B cell (primary cell): Measurements from ENCODE around the gene NPR2. TPM values are rescaled to one million over a fixed set of nuclear protein-coding genes. Genes with fewer than 3 reads are reported as not detected.

Experiments used
- ATAC-seq: fragments of 200-7000 bp; cut with Tn5 transposase; one replicate; pipeline ENCODE4 v1.10.0; 2021; ENCODE audit warnings: low read depth, mild to moderate bottlenecking, moderate number of reproducible peaks, moderate library complexity
- CTCF ChIA-PET: fragments of 350-600 bp; sonication (Branson Sonifier 250); formaldehyde crosslinking; loops from one replicate; lab custom pipeline; 2021; ENCODE audit warnings: antibody characterized with exemption, inconsistent platforms; lab: Charles Lee
- POLR2A ChIA-PET: fragments of 350-600 bp; sonication (Branson Sonifier 250); formaldehyde crosslinking; loops from one replicate; lab custom pipeline; 2021; ENCODE audit warnings: antibody characterized with exemption; lab: Charles Lee
- DNase-seq: peaks from one replicate; pipeline ENCODE4 v3.0.0; 2013
- H2AFZ ChIP-seq: 2 replicates; pipeline ENCODE4 v1.6.1; 2012; ENCODE audit warnings: mild to moderate bottlenecking, low read depth, low read length; ENCODE audit not compliant: insufficient read depth, poor library complexity, severe bottlenecking
- H3K27ac ChIP-seq, 2 donors: 1 replicate in 1 of 2; 2 replicates in 1 of 2; pipeline ENCODE4 v1.5.1; 2012 to 2013; ENCODE audit warnings: low read length in 2 of 2, mild to moderate bottlenecking in 2 of 2, moderate library complexity in 1 of 2
- H3K27me3 ChIP-seq, 4 experiments: fragments of 200-600 bp in 1 of 4; sonication (generic) in 1 of 4; replicated peaks in 1 of 4; 1 replicate in 2 of 4; 2 replicates in 2 of 4; pipeline versions ENCODE4 v1.6.1 to v1.7.0; 2013 to 2016; ENCODE audit warnings: low read length in 3 of 4, mild to moderate bottlenecking in 2 of 4, mixed read lengths in 1 of 4, moderate library complexity in 1 of 4; ENCODE audit not compliant: insufficient read depth in 4 of 4, control insufficient read depth in 3 of 4; ENCODE audit errors: control extremely low read depth in 1 of 4
- H3K36me3 ChIP-seq, 2 experiments: replicated peaks in 1 of 2; 1 replicate in 1 of 2; 2 replicates in 1 of 2; pipeline versions ENCODE4 v1.6.1 to v1.7.1; 2013; ENCODE audit warnings: low read length in 1 of 2; ENCODE audit not compliant: insufficient read depth in 2 of 2, control insufficient read depth in 1 of 2; ENCODE audit errors: control extremely low read depth in 1 of 2, extremely low read depth in 1 of 2
- H3K4me1 ChIP-seq, 2 donors: fragments of 200-600 bp in 1 of 2; sonication (generic) in 1 of 2; 1 replicate in 1 of 2; 2 replicates in 1 of 2; pipeline versions ENCODE4 v1.5.1 to v1.6.1; 2013 to 2017; ENCODE audit warnings: low read length in 2 of 2; ENCODE audit not compliant: control insufficient read depth in 2 of 2, insufficient read depth in 2 of 2
- H3K4me2 ChIP-seq: replicated peaks from 2 replicates; pipeline ENCODE3; 2012; ENCODE audit warnings: mild to moderate bottlenecking, low read depth, low read length; ENCODE audit not compliant: poor library complexity, severe bottlenecking
- H3K4me3 ChIP-seq, 5 experiments: fragments of 200-600 bp in 1 of 5; sonication (generic) in 1 of 5; 1 replicate in 3 of 5; 2 replicates in 2 of 5; pipeline versions ENCODE4 v1.5.1 to v1.7.0; 2011 to 2016; ENCODE audit warnings: low read length in 4 of 5, mild to moderate bottlenecking in 4 of 5, low read depth in 2 of 5, control low read depth in 1 of 5, moderate library complexity in 1 of 5; ENCODE audit not compliant: insufficient read depth in 1 of 5; ENCODE audit errors: control extremely low read depth in 1 of 5, extremely low read depth in 1 of 5
- H3K79me2 ChIP-seq: fragments of 200-600 bp; sonication (generic); one replicate; pipeline ENCODE4 v1.6.0; 2016; ENCODE audit warnings: low read length; ENCODE audit not compliant: control insufficient read depth, insufficient read depth
- H3K9ac ChIP-seq: fragments of 200-600 bp; sonication (generic); 2 replicates; pipeline ENCODE4 v1.6.1; 2017; ENCODE audit warnings: mild to moderate bottlenecking, low read length, moderate library complexity
- H3K9me3 ChIP-seq, 3 donors: one replicate each; pipeline versions ENCODE4 v1.6.1 to v1.7.1; 2013; ENCODE audit warnings: low read length in 2 of 3; ENCODE audit not compliant: control insufficient read depth in 2 of 3, insufficient read depth in 1 of 3; ENCODE audit errors: control extremely low read depth in 1 of 3
- H4K20me1 ChIP-seq: 2 replicates; pipeline ENCODE4 v1.6.0; 2012; ENCODE audit warnings: mild to moderate bottlenecking, low read length; ENCODE audit not compliant: insufficient read depth, control insufficient read depth, poor library complexity, severe bottlenecking
- H3K27ac Mint-ChIP-seq: one replicate; pipeline ENCODE4 v1.8.0; 2021; ENCODE audit warnings: mixed read lengths
- H3K27me3 Mint-ChIP-seq: one replicate; pipeline ENCODE4 v1.8.0; 2021; ENCODE audit warnings: mixed read lengths
- H3K4me1 Mint-ChIP-seq: one replicate; pipeline ENCODE4 v1.8.0; 2021; ENCODE audit warnings: mixed read lengths
- H3K4me3 Mint-ChIP-seq: one replicate; pipeline ENCODE4 v1.8.0; 2021; ENCODE audit warnings: mixed read lengths
- H3K9me3 Mint-ChIP-seq: one replicate; pipeline ENCODE4 v1.8.0; 2022; ENCODE audit warnings: mixed read lengths; ENCODE audit not compliant: insufficient read depth
- CTCF ChIP-seq: fragments of 200-600 bp; IDR thresholded peaks from one replicate; pipeline ENCODE4 v1.8.0; 2022; ENCODE audit warnings: antibody characterized with exemption, mild to moderate bottlenecking
- EZH2 ChIP-seq: IDR thresholded peaks from 2 replicates; pipeline ENCODE4 v1.6.1; 2012; ENCODE audit warnings: borderline replicate concordance, low read depth, mild to moderate bottlenecking, moderate library complexity, low read length; ENCODE audit not compliant: insufficient read depth, poor library complexity, severe bottlenecking
- WGBS: methylation state at CpG from one replicate; pipeline ENCODE4 v1.1.5; 2013; ENCODE audit warnings: missing lambda C conversion rate; ENCODE audit not compliant: insufficient coverage; 5-methylcytosine and 5-hydroxymethylcytosine counted together
- intact Hi-C: fragments of 100-400 bp; cut with micrococcal nuclease; formaldehyde crosslinking; loops from one replicate; pipeline ENCODE4 v1.10.0; 2022
- polyA plus RNA-seq: library from polyadenylated mRNA; depleted of rRNA; stranded (reverse); fragments of >200 nt; gene quantifications from 2 replicates; pipeline ENCODE4 v1.2.3, GENCODE V29; 2012
- total RNA-seq, 2 donors: library from RNA; stranded (reverse); fragments of 120-200 nt in 1 of 2; gene quantifications; 1 replicate in 1 of 2; 2 replicates in 1 of 2; pipeline versions ENCODE4 v1.2.3 to v1.2.4, GENCODE V29; 2013 to 2022

Gene NPR2
- total and polyA plus RNA-seq, 2 donors (not counting 1 experiment from before 2014, with no cell fraction given): 7.6 to 8.0 TPM

GRCh38 chr9:35845824-35846771, 54.7 kb downstream of the NPR2 start:
- no peaks in the 10 kb centered on the region for H3K36me3 ChIP-seq
- H3K9me3 ChIP-seq: no peaks in the 10 kb centered on the region
- DNase-seq (no peak), ATAC-seq (no peak)
- peak overlapping the region; percentile 75 for H3K27ac Mint-ChIP-seq
- H4K20me1 ChIP-seq: no peaks in the 10 kb centered on the region
- TF ChIP-seq EZH2 (no peak), CTCF (no peak)
- no peaks in the 10 kb centered on the region for H3K79me2 ChIP-seq
- CTCF ChIA-PET: interaction anchor here (0.9 to 3.3 kb wide), 10 partner anchors 10 to 149 kb away, joined by 3 to 17 read pairs (median 5); partner anchors contain the start of genes FAM221B, HINT2 and TMEM8B
- H3K4me1 Mint-ChIP-seq: peaks cover 67% of the 10 kb centered on the region
- no peaks in the 10 kb centered on the region for H3K27me3 ChIP-seq
- peak overlapping the region; percentile 68 for H3K4me2 ChIP-seq
- H3K9ac ChIP-seq: peak overlapping the region; percentile 5
- H3K27me3 Mint-ChIP-seq: no peaks in the 10 kb centered on the region
- no peak overlapping the region for H3K27ac ChIP-seq
- H3K4me3 ChIP-seq: peak overlapping the region in 1 of 5 experiments; percentile 21
- H3K4me1 ChIP-seq: peaks cover 63 to 72% of the 10 kb centered on the region in 2 donors
- 62% methylated on average over 47 of the region's 53 CpGs for WGBS
- intact Hi-C loops: loop anchor here (2.0 to 5.0 kb wide), 2 partner anchors 17 to 36 kb away; partner anchors contain the start of genes FAM221B and TMEM8B
- peak overlapping the region; percentile 55 for H3K4me3 Mint-ChIP-seq
- peak overlapping the region; percentile 8 for H2AFZ ChIP-seq
- H3K9me3 Mint-ChIP-seq: no peaks in the 10 kb centered on the region
- POLR2A ChIA-PET: interaction anchor here (0.7 to 1.2 kb wide), 2 partner anchors 10 to 32 kb away, joined by 3 to 11 read pairs; partner anchors contain the start of gene HINT2
